Smooth muscle cell (in vitro differentiated cells): ENCODE results near the gene CD2AP. TPM values are rescaled to one million over a fixed set of nuclear protein-coding genes. Genes with fewer than 3 reads are reported as not detected.

Experiments
- DNase-seq: peaks from one replicate; lab custom pipeline; 2025; ENCODE audit not compliant: unreplicated experiment; lab: John Stamatoyannopoulos, UW
- H2AFZ ChIP-seq: fragments of 200-600 bp; sonication (generic); 2 replicates; pipeline ENCODE4 v1.6.0; 2016; ENCODE audit warnings: antibody characterized with exemption, low read depth, mild to moderate bottlenecking
- H3F3A ChIP-seq: fragments of 200-600 bp; sonication (generic); 2 replicates; pipeline ENCODE4 v1.6.0; 2017; ENCODE audit warnings: antibody characterized with exemption, low read depth
- H3K27ac ChIP-seq: fragments of 200-600 bp; sonication (generic); 2 replicates; pipeline ENCODE4 v1.5.1; 2016; ENCODE audit warnings: low read depth, mild to moderate bottlenecking
- H3K27me3 ChIP-seq: fragments of 200-600 bp; sonication (generic); 2 replicates; pipeline ENCODE4 v1.6.1; 2016; ENCODE audit warnings: low read depth, mild to moderate bottlenecking
- H3K36me3 ChIP-seq: fragments of 200-600 bp; sonication (generic); 2 replicates; pipeline ENCODE4 v1.5.1; 2016; ENCODE audit warnings: low read depth
- H3K4me1 ChIP-seq: fragments of 200-600 bp; sonication (generic); 2 replicates; pipeline ENCODE4 v1.5.1; 2016; ENCODE audit warnings: low read depth
- H3K4me2 ChIP-seq: fragments of 200-600 bp; sonication (generic); 2 replicates; pipeline ENCODE4 v1.6.0; 2016; ENCODE audit warnings: mild to moderate bottlenecking
- H3K4me3 ChIP-seq: fragments of 200-600 bp; sonication (generic); 2 replicates; pipeline ENCODE4 v1.5.1; 2016; ENCODE audit warnings: mild to moderate bottlenecking
- H3K79me2 ChIP-seq: fragments of 200-600 bp; sonication (generic); 2 replicates; pipeline ENCODE4 v1.6.0; 2016; ENCODE audit warnings: low read depth, mild to moderate bottlenecking
- H3K9ac ChIP-seq: fragments of 200-600 bp; sonication (generic); 2 replicates; pipeline ENCODE4 v1.6.0; 2016; ENCODE audit warnings: low read depth
- H3K9me3 ChIP-seq: fragments of 200-600 bp; sonication (generic); replicated peaks from 2 replicates; pipeline ENCODE4 v1.5.1; 2016; ENCODE audit warnings: low read depth
- H4K20me1 ChIP-seq: fragments of 200-600 bp; sonication (generic); 2 replicates; pipeline ENCODE4 v1.6.0; 2016; ENCODE audit warnings: low read depth
- CTCF ChIP-seq: fragments of 200-600 bp; sonication (generic); IDR thresholded peaks from 2 replicates; pipeline ENCODE4 v1.5.1; 2017; ENCODE audit warnings: borderline replicate concordance, mild to moderate bottlenecking, antibody characterized with exemption; ENCODE audit not compliant: insufficient read depth, poor library complexity, severe bottlenecking
- WGBS: methylation state at CpG from one replicate; pipeline ENCODE4 v1.1.7; 2016; ENCODE audit warnings: low lambda C conversion rate; 5-methylcytosine and 5-hydroxymethylcytosine counted together
- polyA plus RNA-seq: library from polyadenylated mRNA; unstranded; fragments of >200 nt; fragmentation: Nextera tagmentation; extraction: Ambion mirVana; gene quantifications from 2 replicates; pipeline ENCODE4 v1.2.1, GENCODE V29; 2016
- total RNA-seq: library from RNA; depleted of rRNA; stranded (reverse); fragments of >200 nt; gene quantifications from 2 replicates; pipeline ENCODE4 v1.2.3, GENCODE V29; 2014

Gene CD2AP
- total and polyA plus RNA-seq, 2 experiments from 2014 or later, result 7.4 to 33.4 TPM

GRCh38 chr6:47456536-47456975 is 21.0 kb upstream of the CD2AP start:
- no peak for DNase-seq
- 56% methylated on average over 2 of the region's 2 CpGs for WGBS
- Histone ChIP-seq H3K36me3 (no peaks in the 10 kb centered on the region), H3K27ac (no peak overlapping the region), H2AFZ (no peak overlapping the region), H3K4me1 (no peaks in the 10 kb centered on the region), H3K79me2 (no peaks in the 10 kb centered on the region), H4K20me1 (no peaks in the 10 kb centered on the region), H3K4me3 (no peak overlapping the region), H3F3A (no peaks in the 10 kb centered on the region), H3K4me2 (no peak overlapping the region), H3K9me3 (no peaks in the 10 kb centered on the region), H3K9ac (no peak overlapping the region), H3K27me3 (no peaks in the 10 kb centered on the region)
- no peak for TF ChIP-seq CTCF

- WGBS, result 99% methylated on average over 2 of the region's 2 CpGs
These were observed 20.2 kb upstream of the CD2AP start for GRCh38 chr6:47457370-47457769.

GRCh38 chr6:47464052-47464451 is 13.5 kb upstream of the CD2AP start:
- TF ChIP-seq CTCF, result no peak
- H3K9ac ChIP-seq, result no peak overlapping the region
- H3K4me1 ChIP-seq, result no peaks in the 10 kb centered on the region
- 96% methylated on average over 1 of the region's 1 CpG for WGBS
- no peaks in the 10 kb centered on the region for H3K36me3 ChIP-seq
- no peaks in the 10 kb centered on the region for H4K20me1 ChIP-seq
- no peaks in the 10 kb centered on the region for H3K79me2 ChIP-seq
- no peak overlapping the region for H3K27ac ChIP-seq
- H3K4me2 ChIP-seq, result no peak overlapping the region
- H3K9me3 ChIP-seq, result no peaks in the 10 kb centered on the region
- H3K4me3 ChIP-seq, result no peak overlapping the region
- no peak overlapping the region for H2AFZ ChIP-seq
- H3K27me3 ChIP-seq, result no peaks in the 10 kb centered on the region
- H3F3A ChIP-seq, result no peaks in the 10 kb centered on the region
- no peak for DNase-seq

More at GRCh38 chr6:47457370-47457769, 20.2 kb upstream of the CD2AP start:
- TF ChIP-seq CTCF, result no peak
- no peak for DNase-seq
- Histone ChIP-seq H4K20me1 (no peaks in the 10 kb centered on the region), H3K4me3 (no peak overlapping the region), H3K36me3 (no peaks in the 10 kb centered on the region), H3K27me3 (no peaks in the 10 kb centered on the region), H3K9me3 (no peaks in the 10 kb centered on the region), H3K27ac (no peak overlapping the region), H3K79me2 (no peaks in the 10 kb centered on the region), H2AFZ (no peak overlapping the region), H3K4me2 (no peak overlapping the region), H3F3A (no peaks in the 10 kb centered on the region), H3K9ac (no peak overlapping the region), H3K4me1 (no peaks in the 10 kb centered on the region)

- no peak overlapping the region for H3K9ac ChIP-seq
- H3K9me3 ChIP-seq, result no peaks in the 10 kb centered on the region
- no peak overlapping the region for H2AFZ ChIP-seq
- no peak overlapping the region for H3K27ac ChIP-seq
- H4K20me1 ChIP-seq, result no peaks in the 10 kb centered on the region
- H3K27me3 ChIP-seq, result no peaks in the 10 kb centered on the region
- 79% methylated on average over 1 of the region's 1 CpG for WGBS
- H3F3A ChIP-seq, result no peaks in the 10 kb centered on the region
- H3K4me1 ChIP-seq, result no peaks in the 10 kb centered on the region
- no peak overlapping the region for H3K4me2 ChIP-seq
- no peak for DNase-seq
- no peak for TF ChIP-seq CTCF
- H3K79me2 ChIP-seq, result no peaks in the 10 kb centered on the region
- no peaks in the 10 kb centered on the region for H3K36me3 ChIP-seq
- no peak overlapping the region for H3K4me3 ChIP-seq
These were observed 12.5 kb upstream of the CD2AP start for GRCh38 chr6:47465117-47465516.
